ENCODE results near the gene RB1. TPM values are rescaled to one million over a fixed set of nuclear protein-coding genes. Genes with fewer than 3 reads are reported as not detected.

The RB1 gene
- total and polyA plus RNA-seq, 2 experiments from 2014 or later, result 25.5 to 31.0 TPM

DNA sequence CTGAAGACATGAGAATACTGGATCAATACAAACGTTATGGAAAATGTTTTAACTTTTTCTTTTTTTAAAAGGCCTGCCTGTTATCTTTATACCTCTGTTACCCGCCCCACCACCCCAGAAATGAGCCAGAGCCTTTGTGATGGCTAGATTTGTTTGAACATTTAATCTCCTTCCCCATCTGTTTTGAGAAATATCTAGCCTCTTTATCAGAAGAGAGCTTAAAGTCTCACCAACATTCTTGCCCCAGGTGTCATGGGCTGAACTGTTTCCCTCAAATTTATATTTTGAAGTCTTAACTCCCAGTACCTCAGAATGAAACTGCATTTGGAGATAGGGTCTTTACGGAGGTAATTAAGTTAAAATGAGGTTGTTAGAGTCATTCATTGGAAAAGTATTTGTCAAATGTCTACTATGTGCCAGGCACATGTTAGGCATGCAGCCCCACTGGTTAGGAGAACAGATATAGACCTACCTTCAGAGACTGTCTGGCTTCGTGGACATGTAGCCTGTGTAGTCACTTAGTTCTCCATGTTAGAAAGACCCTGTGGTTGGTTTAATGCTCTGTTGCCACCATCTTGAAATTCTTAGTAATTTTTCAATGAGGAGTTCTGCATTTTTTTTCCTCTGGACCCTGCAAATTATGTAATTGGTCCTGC lies 6.3 kb upstream of the RB1 start:
- Histone ChIP-seq H3K27me3 (replicated peaks; ENCODE audit: insufficient read depth) (no peaks in the 10 kb centered on the region), H3K4me3 (no peak overlapping the region), H3K4me1 (ENCODE audit: insufficient read depth) (no peaks in the 10 kb centered on the region), H3K9ac (no peak overlapping the region), H3K36me3 (ENCODE audit: low read depth) (no peaks in the 10 kb centered on the region), H2AFZ (no peak overlapping the region), H4K20me1 (ENCODE audit: insufficient read depth) (no peaks in the 10 kb centered on the region), H3K4me2 (ENCODE audit: unreplicated experiment) (no peak overlapping the region), H3F3A (ENCODE audit: insufficient read depth) (peaks cover 2% of the 10 kb centered on the region), H3K9me3 (ENCODE audit: low read depth) (no peaks in the 10 kb centered on the region), H3K27ac (no peak overlapping the region), H3K9me2 (ENCODE audit: insufficient read depth) (no peaks in the 10 kb centered on the region), H3K79me2 (ENCODE audit: insufficient read depth) (no peaks in the 10 kb centered on the region)
- DNase-seq, result no peak
- no peak for TF ChIP-seq EZH2phosphoT487 (IDR thresholded peaks at IDR 0.05; ENCODE audit: insufficient read depth, low read depth)
- no peak for TF ChIP-seq EZH2 (IDR thresholded peaks at IDR 0.05; ENCODE audit: insufficient read depth, poor library complexity, severe bottlenecking)
- WGBS, 2 experiments (ENCODE audit: low coverage in 1 of 2, low lambda C conversion rate in 2 of 2, missing lambda C conversion rate in 2 of 2), result 51 to 57% methylated on average over 4 of the region's 4 CpGs
- in situ Hi-C loops (cut with MboI), result no loop called here

DNA sequence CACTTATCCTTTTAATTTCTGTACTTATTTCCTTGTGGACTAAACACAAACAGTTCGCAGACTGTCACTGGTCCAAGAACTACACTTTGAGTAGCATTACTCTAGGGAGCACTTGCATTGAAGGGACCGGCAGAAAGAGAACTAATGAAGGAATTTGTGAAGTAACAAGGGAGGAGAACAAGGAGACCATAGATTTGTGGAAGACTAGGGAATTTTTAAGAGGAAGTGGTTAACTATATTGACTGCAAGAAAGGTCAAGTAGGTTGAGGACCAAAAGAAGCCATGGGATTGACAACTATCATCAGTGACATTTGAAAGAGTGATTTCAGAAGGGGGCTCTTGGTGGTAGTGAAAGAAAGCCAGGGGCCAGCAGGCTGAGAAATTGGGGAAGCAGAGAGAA lies 4.0 kb upstream of the RB1 start:
- Histone ChIP-seq H3K4me1 (ENCODE audit: insufficient read depth) (0 out of 2 replicates have a peak, but pooled peaks cover 4% of the 10 kb centered on the region), H3K36me3 (ENCODE audit: low read depth) (no peaks in the 10 kb centered on the region), H3K27ac (no peak overlapping the region), H2AFZ (no peak overlapping the region), H3K27me3 (replicated peaks; ENCODE audit: insufficient read depth) (no peaks in the 10 kb centered on the region), H3K9ac (no peak overlapping the region), H4K20me1 (ENCODE audit: insufficient read depth) (no peaks in the 10 kb centered on the region), H3K9me2 (ENCODE audit: insufficient read depth) (no peaks in the 10 kb centered on the region), H3K4me3 (no peak overlapping the region), H3K9me3 (ENCODE audit: low read depth) (no peaks in the 10 kb centered on the region), H3K4me2 (ENCODE audit: unreplicated experiment) (no peak overlapping the region), H3F3A (ENCODE audit: insufficient read depth) (peaks cover 9% of the 10 kb centered on the region), H3K79me2 (ENCODE audit: insufficient read depth) (peaks cover 9% of the 10 kb centered on the region)
- in situ Hi-C loops (cut with MboI), result no loop called here
- no peak for TF ChIP-seq EZH2 (IDR thresholded peaks at IDR 0.05; ENCODE audit: insufficient read depth, poor library complexity, severe bottlenecking)
- no peak for TF ChIP-seq EZH2phosphoT487 (IDR thresholded peaks at IDR 0.05; ENCODE audit: insufficient read depth, low read depth)
- 93 to 98% methylated on average over 2 of the region's 2 CpGs for WGBS, 2 experiments (ENCODE audit: low coverage in 1 of 2, low lambda C conversion rate in 2 of 2, missing lambda C conversion rate in 2 of 2)
- DNase-seq, result no peak

DNA sequence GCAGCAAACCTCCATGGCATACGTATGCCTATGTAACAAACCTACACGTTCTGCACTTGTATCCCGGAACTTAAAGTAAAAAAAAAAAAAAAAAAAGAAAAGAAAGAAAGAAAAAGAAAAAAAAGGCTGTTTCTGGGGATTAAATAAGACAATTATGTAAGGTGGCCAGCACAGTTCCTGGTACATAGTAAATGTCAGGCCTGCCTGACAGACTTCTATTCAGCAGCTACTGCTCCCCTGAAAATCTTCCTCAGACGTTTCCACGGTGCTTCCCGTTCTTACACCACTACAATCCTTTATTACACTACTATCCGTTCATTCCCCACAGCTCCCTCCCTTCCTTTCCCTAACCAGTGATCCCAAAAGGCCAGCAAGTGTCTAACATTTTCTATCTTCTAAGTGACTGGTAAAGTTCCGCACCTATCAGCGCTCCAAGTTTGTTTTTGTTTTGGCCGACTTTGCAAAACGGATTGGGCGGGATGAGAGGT lies 636 bp upstream of the RB1 start:
- Histone ChIP-seq H3K4me3 (peak overlapping the region; percentile 82), H3K9ac (peak overlapping the region; percentile 98), H3K9me3 (ENCODE audit: low read depth) (no peaks in the 10 kb centered on the region), H3K4me2 (ENCODE audit: unreplicated experiment) (peak overlapping the region; percentile 85), H2AFZ (peak overlapping the region; percentile 90), H4K20me1 (ENCODE audit: insufficient read depth) (no peaks in the 10 kb centered on the region), H3K27ac (peak overlapping the region; percentile 98), H3K79me2 (ENCODE audit: insufficient read depth) (peaks cover 42% of the 10 kb centered on the region), H3K4me1 (ENCODE audit: insufficient read depth) (peaks cover 21% of the 10 kb centered on the region), H3K9me2 (ENCODE audit: insufficient read depth) (no peaks in the 10 kb centered on the region), H3K27me3 (replicated peaks; ENCODE audit: insufficient read depth) (no peaks in the 10 kb centered on the region), H3F3A (ENCODE audit: insufficient read depth) (peaks cover 13% of the 10 kb centered on the region), H3K36me3 (ENCODE audit: low read depth) (peaks cover 1% of the 10 kb centered on the region; the same call in 1 of the 2 replicates)
- in situ Hi-C loops (cut with MboI), result no loop called here
- 8 to 9% methylated on average over 12 of the region's 12 CpGs for WGBS, 2 experiments (ENCODE audit: low coverage in 1 of 2, low lambda C conversion rate in 2 of 2, missing lambda C conversion rate in 2 of 2)
- TF ChIP-seq EZH2 (IDR thresholded peaks at IDR 0.05; ENCODE audit: insufficient read depth, poor library complexity, severe bottlenecking), result no peak
- TF ChIP-seq EZH2phosphoT487 (IDR thresholded peaks at IDR 0.05; ENCODE audit: insufficient read depth, low read depth), result no peak
- no peak for DNase-seq

DNA sequence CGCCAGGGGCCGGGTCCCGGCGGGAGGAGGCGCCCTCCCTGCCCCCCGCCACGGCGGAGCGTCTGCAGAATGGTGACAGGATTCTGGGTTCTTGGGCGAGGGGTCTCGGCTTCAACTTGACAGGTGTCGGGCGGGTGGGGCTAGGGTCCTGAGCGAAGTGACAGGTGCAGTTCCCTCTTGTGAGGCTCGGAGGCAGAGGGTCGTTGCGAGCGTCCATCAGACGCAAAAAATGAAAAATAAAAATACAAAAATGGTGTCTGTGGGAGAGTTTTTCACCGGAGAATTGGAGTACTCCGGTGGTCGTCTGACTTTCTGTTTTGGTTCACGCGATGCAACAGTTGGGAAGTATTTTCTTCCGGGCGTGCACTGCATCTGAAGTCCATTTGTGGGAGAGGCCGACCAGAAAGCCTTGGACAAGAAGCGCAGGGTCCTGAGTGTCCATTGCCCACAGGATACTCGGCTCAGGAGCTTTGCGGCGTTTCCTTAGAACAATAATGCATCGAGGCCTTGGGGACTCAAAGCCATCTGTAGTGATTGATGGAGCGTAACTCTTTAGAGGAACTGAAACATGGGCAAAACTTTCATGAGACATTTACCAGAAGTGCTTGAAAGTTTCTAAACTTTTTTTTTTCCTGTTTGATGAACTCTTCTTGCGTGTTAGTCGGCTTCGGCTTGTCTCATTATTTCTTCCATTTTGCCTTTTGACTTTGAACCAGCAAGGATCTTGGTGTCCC lies 759 bp downstream of the RB1 start:
- peak; percentile 70 for DNase-seq
- TF ChIP-seq EZH2phosphoT487 (IDR thresholded peaks at IDR 0.05; ENCODE audit: insufficient read depth, low read depth), result no peak
- TF ChIP-seq EZH2 (IDR thresholded peaks at IDR 0.05; ENCODE audit: insufficient read depth, poor library complexity, severe bottlenecking), result no peak
- in situ Hi-C loops (cut with MboI), result no loop called here

More for the DNA sequence above, 759 bp downstream of the RB1 start:
- H4K20me1 ChIP-seq (ENCODE audit: insufficient read depth), result no peaks in the 10 kb centered on the region
- WGBS, 2 experiments (ENCODE audit: low coverage in 1 of 2, low lambda C conversion rate in 2 of 2, missing lambda C conversion rate in 2 of 2), result 0 to 3% methylated on average over 32 to 36 of the region's 36 CpGs
- no peaks in the 10 kb centered on the region for H3K27me3 ChIP-seq (replicated peaks; ENCODE audit: insufficient read depth)
- no peaks in the 10 kb centered on the region for H3K9me3 ChIP-seq (ENCODE audit: low read depth)
- H3K4me3 ChIP-seq, result peak overlapping the region; percentile 82
- H3K79me2 ChIP-seq (ENCODE audit: insufficient read depth), result peaks cover 56% of the 10 kb centered on the region
- peak overlapping the region; percentile 98 for H3K9ac ChIP-seq
- H3K4me1 ChIP-seq (ENCODE audit: insufficient read depth), result peaks cover 21% of the 10 kb centered on the region
- peak overlapping the region; percentile 85 for H3K4me2 ChIP-seq (ENCODE audit: unreplicated experiment)
- peak overlapping the region; percentile 90 for H2AFZ ChIP-seq
- H3K27ac ChIP-seq, result peak overlapping the region; percentile 98
- peaks cover 13% of the 10 kb centered on the region for H3F3A ChIP-seq (ENCODE audit: insufficient read depth)
- H3K36me3 ChIP-seq (ENCODE audit: low read depth), result peaks cover 11% of the 10 kb centered on the region
- H3K9me2 ChIP-seq (ENCODE audit: insufficient read depth), result no peaks in the 10 kb centered on the region
